Measurements from ENCODE around the gene CTSE. TPM values are rescaled to one million over a fixed set of nuclear protein-coding genes. Genes with fewer than 3 reads are reported as not detected.

Gene CTSE
- total RNA-seq, 2 experiments from 2014 or later: not detected

- POLR2A ChIA-PET: interaction anchor here (0.5 kb wide), 1 partner anchor 191 kb away, joined by 4 read pairs; no protein-coding TSS in a partner anchor
- DNase-seq (no peak), ATAC-seq (ENCODE audit: poor library complexity) (no peak)
- Histone ChIP-seq H3K4me1 (ENCODE audit: insufficient read depth, low read length) (peaks cover 8% of the 10 kb centered on the region), H3K4me3 (ENCODE audit: low read length) (no peak overlapping the region), H3K9me3 (ENCODE audit: control insufficient read depth in 1 of 2, insufficient read depth in 1 of 2, low read length in 2 of 2) (no peaks in the 10 kb centered on the region), H3K36me3 (ENCODE audit: insufficient read depth, low read length) (no peaks in the 10 kb centered on the region), H3K27me3 (ENCODE audit: control insufficient read depth in 1 of 2, insufficient read depth in 2 of 2, low read length in 2 of 2) (no peaks in the 10 kb centered on the region), H3K27ac (ENCODE audit: low read depth in 1 of 2, low read length in 2 of 2) (no peak overlapping the region)
- CTCF ChIA-PET: interaction anchor here (1.2 kb wide), 1 partner anchor 19 kb away, joined by 3 read pairs; no protein-coding TSS in a partner anchor
- Mint-ChIP-seq H3K4me3 (no peak overlapping the region), H3K27me3 (no peaks in the 10 kb centered on the region), H3K27ac (no peak overlapping the region), H3K4me1 (ENCODE audit: low read depth) (peaks cover 24% of the 10 kb centered on the region), H3K9me3 (no peaks in the 10 kb centered on the region), H3K36me3 (ENCODE audit: low read depth) (no peaks in the 10 kb centered on the region)
- no peak for TF ChIP-seq CTCF (IDR thresholded peaks at IDR 0.05)
- intact Hi-C loops (cut with DNase I, micrococcal nuclease): no loop called here
These were observed 8.6 kb downstream of the CTSE start for GRCh38 chr1:206015071-206015470.

- POLR2A ChIA-PET: no interaction called here
- H3K27ac Mint-ChIP-seq: no peak overlapping the region
- intact Hi-C loops (cut with DNase I, micrococcal nuclease): no loop called here
These were observed 9.1 kb downstream of the CTSE start for GRCh38 chr1:206014601-206015000.

DNA sequence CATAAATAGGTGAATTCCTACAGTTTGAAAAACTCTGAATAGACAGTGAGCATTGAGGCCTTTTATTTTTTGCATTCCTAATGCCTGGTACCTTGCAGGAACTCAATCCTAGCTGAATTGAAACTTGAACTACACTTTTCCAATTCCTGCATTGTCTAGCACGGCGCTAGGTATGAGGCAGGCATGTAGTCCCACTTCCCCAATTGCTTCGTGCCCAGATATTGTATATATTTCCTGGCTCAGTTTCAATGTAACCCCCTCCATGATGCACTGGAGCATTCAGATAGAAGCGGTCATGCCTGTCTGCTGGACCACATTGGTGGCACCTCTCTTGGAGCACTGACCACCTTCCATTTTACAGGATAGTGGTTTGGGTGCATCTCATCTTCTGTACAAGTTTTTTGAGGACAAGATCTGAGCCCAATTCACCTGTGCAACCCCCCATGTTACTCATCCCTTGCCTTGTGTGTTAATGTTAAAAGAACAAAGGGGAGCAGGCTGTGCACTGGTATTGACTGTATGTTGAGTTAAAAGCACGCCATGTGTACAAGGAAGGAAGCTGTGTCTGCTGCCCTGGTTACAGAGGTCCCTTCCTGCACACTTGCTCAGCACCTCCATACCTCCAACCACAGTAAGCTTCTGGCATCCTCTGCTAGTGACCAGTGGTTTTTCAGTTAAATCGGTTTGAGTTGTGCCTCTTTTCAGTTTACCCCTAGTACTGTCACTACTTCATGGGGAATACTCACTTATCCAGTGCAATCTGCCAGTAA, 10.5 kb downstream of the CTSE start:
- Histone ChIP-seq H3K9me3 (ENCODE audit: control insufficient read depth in 1 of 2, insufficient read depth in 1 of 2, low read length in 2 of 2) (no peaks in the 10 kb centered on the region), H3K36me3 (ENCODE audit: insufficient read depth, low read length) (no peaks in the 10 kb centered on the region), H3K4me1 (ENCODE audit: insufficient read depth, low read length) (peaks cover 8% of the 10 kb centered on the region), H3K4me3 (ENCODE audit: low read length) (no peak overlapping the region), H3K27ac (ENCODE audit: low read depth in 1 of 2, low read length in 2 of 2) (no peak overlapping the region), H3K27me3 (ENCODE audit: control insufficient read depth in 1 of 2, insufficient read depth in 2 of 2, low read length in 2 of 2) (no peaks in the 10 kb centered on the region)
- Mint-ChIP-seq H3K27me3 (no peaks in the 10 kb centered on the region), H3K36me3 (ENCODE audit: low read depth) (no peaks in the 10 kb centered on the region), H3K27ac (no peak overlapping the region), H3K4me3 (no peak overlapping the region), H3K9me3 (no peaks in the 10 kb centered on the region), H3K4me1 (ENCODE audit: low read depth) (peaks cover 24% of the 10 kb centered on the region)
- TF ChIP-seq CTCF (IDR thresholded peaks at IDR 0.05): no peak
- ATAC-seq (ENCODE audit: poor library complexity): no peak
- POLR2A ChIA-PET: no interaction called here
- intact Hi-C loops (cut with DNase I, micrococcal nuclease): no loop called here
- DNase-seq: no peak
- CTCF ChIA-PET: no interaction called here

More at GRCh38 chr1:206014601-206015000, 9.1 kb downstream of the CTSE start:
- Histone ChIP-seq H3K27ac (ENCODE audit: low read depth in 1 of 2, low read length in 2 of 2) (no peak overlapping the region), H3K27me3 (ENCODE audit: control insufficient read depth in 1 of 2, insufficient read depth in 2 of 2, low read length in 2 of 2) (no peaks in the 10 kb centered on the region), H3K4me1 (ENCODE audit: insufficient read depth, low read length) (peaks cover 8% of the 10 kb centered on the region), H3K4me3 (ENCODE audit: low read length) (no peak overlapping the region), H3K9me3 (ENCODE audit: control insufficient read depth in 1 of 2, insufficient read depth in 1 of 2, low read length in 2 of 2) (no peaks in the 10 kb centered on the region), H3K36me3 (ENCODE audit: insufficient read depth, low read length) (no peaks in the 10 kb centered on the region)
- no peak overlapping the region for H3K4me3 Mint-ChIP-seq
- peaks cover 24% of the 10 kb centered on the region for H3K4me1 Mint-ChIP-seq (ENCODE audit: low read depth)
- TF ChIP-seq CTCF (IDR thresholded peaks at IDR 0.05): no peak
- H3K9me3 Mint-ChIP-seq: no peaks in the 10 kb centered on the region
- no peaks in the 10 kb centered on the region for H3K36me3 Mint-ChIP-seq (ENCODE audit: low read depth)
- no peak for ATAC-seq (ENCODE audit: poor library complexity)
- H3K27me3 Mint-ChIP-seq: no peaks in the 10 kb centered on the region
- DNase-seq: no peak
- CTCF ChIA-PET: no interaction called here
